Measurements from ENCODE around the gene FMO2.

Gene FMO2, protein sequence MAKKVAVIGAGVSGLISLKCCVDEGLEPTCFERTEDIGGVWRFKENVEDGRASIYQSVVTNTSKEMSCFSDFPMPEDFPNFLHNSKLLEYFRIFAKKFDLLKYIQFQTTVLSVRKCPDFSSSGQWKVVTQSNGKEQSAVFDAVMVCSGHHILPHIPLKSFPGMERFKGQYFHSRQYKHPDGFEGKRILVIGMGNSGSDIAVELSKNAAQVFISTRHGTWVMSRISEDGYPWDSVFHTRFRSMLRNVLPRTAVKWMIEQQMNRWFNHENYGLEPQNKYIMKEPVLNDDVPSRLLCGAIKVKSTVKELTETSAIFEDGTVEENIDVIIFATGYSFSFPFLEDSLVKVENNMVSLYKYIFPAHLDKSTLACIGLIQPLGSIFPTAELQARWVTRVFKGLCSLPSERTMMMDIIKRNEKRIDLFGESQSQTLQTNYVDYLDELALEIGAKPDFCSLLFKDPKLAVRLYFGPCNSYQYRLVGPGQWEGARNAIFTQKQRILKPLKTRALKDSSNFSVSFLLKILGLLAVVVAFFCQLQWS
- long read RNA-seq, result 0 reads

DNA sequence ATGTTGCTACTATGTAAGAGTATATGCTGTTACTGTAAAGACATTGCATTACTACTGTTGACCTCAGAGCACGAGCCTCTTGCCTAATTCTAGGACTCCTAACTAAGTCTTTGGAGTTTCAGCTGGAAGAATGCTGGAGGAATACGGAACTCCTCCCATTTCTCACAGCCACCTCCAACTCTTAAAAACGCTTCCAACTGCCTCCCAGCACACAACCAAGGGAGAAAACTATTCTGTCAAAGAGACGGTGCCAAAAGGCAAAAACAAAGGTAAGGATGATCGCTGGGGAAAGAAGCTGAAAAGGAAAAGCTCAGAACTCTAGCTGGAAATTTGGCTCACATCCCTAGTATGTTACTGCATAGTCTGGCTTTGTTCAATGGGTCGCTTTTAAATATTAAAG is at the start of gene FMO2:
Gene FMO2, plus strand, starts transcription at position 210 of the 400 bp plus-strand sequence. CDS start 414 bp downstream, outside the sequence.
- H3K27me3 ChIP-seq (ENCODE audit: insufficient read depth, poor library complexity, severe bottlenecking), result peaks cover 2% of the 10 kb centered on the region
- no peak within 1 kb of the TSS for H3K4me3 ChIP-seq (replicated peaks; ENCODE audit: insufficient read depth, low read length)
- no peak within 1 kb of the TSS for H3K27ac ChIP-seq (replicated peaks)
- no peak for TF ChIP-seq CTCF (IDR thresholded peaks at IDR 0.05; ENCODE audit: insufficient read depth, low read length)
- no peak for TF ChIP-seq GABPA (IDR thresholded peaks at IDR 0.05; ENCODE audit: low read depth)
- TF ChIP-seq POLR2AphosphoS5 (IDR thresholded peaks at IDR 0.05; ENCODE audit: low read depth), result no peak
- no peak for TF ChIP-seq SPI1 (IDR thresholded peaks at IDR 0.05; ENCODE audit: borderline replicate concordance, low read depth)
- TF ChIP-seq, protein P1, sequence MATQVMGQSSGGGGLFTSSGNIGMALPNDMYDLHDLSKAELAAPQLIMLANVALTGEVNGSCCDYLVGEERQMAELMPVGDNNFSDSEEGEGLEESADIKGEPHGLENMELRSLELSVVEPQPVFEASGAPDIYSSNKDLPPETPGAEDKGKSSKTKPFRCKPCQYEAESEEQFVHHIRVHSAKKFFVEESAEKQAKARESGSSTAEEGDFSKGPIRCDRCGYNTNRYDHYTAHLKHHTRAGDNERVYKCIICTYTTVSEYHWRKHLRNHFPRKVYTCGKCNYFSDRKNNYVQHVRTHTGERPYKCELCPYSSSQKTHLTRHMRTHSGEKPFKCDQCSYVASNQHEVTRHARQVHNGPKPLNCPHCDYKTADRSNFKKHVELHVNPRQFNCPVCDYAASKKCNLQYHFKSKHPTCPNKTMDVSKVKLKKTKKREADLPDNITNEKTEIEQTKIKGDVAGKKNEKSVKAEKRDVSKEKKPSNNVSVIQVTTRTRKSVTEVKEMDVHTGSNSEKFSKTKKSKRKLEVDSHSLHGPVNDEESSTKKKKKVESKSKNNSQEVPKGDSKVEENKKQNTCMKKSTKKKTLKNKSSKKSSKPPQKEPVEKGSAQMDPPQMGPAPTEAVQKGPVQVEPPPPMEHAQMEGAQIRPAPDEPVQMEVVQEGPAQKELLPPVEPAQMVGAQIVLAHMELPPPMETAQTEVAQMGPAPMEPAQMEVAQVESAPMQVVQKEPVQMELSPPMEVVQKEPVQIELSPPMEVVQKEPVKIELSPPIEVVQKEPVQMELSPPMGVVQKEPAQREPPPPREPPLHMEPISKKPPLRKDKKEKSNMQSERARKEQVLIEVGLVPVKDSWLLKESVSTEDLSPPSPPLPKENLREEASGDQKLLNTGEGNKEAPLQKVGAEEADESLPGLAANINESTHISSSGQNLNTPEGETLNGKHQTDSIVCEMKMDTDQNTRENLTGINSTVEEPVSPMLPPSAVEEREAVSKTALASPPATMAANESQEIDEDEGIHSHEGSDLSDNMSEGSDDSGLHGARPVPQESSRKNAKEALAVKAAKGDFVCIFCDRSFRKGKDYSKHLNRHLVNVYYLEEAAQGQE (IDR thresholded peaks at IDR 0.05; ENCODE audit: insufficient replicate concordance, low read depth), result no peak
- DNase-seq (ENCODE audit: low read depth in 1 of 2, low spot score in 1 of 2), result no peak

GRCh38 chr1:171137580-171137979 is 47.5 kb upstream of the FMO2 start:
- DNase-seq (ENCODE audit: low read depth in 1 of 2, low spot score in 1 of 2), result no peak
- Histone ChIP-seq H3K4me3 (replicated peaks; ENCODE audit: insufficient read depth, low read length) (no peak overlapping the region), H3K27me3 (ENCODE audit: insufficient read depth, poor library complexity, severe bottlenecking) (no peaks in the 10 kb centered on the region), H3K27ac (replicated peaks) (no peak overlapping the region)
- TF ChIP-seq SPI1 (IDR thresholded peaks at IDR 0.05; ENCODE audit: borderline replicate concordance, low read depth), result no peak

DNA sequence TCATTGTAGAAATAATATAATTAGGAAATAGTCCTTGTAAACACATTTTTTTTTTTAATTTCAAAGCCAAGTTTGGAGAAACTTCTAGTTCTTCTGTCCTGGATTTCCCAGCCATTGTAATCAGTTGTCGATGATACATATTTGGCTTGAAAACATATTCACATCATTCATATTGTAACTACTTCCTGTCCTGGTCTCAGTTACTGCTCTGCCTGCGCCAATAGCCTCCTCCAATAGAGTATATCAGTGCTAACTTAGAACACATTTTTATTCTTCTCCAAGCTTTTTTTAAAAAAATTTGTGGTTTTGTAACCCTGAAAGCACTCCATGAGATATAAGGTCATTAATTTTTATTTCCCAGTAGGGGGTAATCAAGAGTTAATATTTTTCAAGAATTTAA is 46.1 kb upstream of the FMO2 start:
- TF ChIP-seq POLR2AphosphoS5 (IDR thresholded peaks at IDR 0.05; ENCODE audit: low read depth) (no peak), SPI1 (IDR thresholded peaks at IDR 0.05; ENCODE audit: borderline replicate concordance, low read depth) (no peak), GABPA (IDR thresholded peaks at IDR 0.05; ENCODE audit: low read depth) (no peak), CTCF (IDR thresholded peaks at IDR 0.05; ENCODE audit: insufficient read depth, low read length) (no peak)
- TF ChIP-seq, protein P1 (IDR thresholded peaks at IDR 0.05; ENCODE audit: insufficient replicate concordance, low read depth), result no peak
- no peak overlapping the region for H3K4me3 ChIP-seq (replicated peaks; ENCODE audit: insufficient read depth, low read length)
- no peak for DNase-seq (ENCODE audit: low read depth in 1 of 2, low spot score in 1 of 2)

DNA sequence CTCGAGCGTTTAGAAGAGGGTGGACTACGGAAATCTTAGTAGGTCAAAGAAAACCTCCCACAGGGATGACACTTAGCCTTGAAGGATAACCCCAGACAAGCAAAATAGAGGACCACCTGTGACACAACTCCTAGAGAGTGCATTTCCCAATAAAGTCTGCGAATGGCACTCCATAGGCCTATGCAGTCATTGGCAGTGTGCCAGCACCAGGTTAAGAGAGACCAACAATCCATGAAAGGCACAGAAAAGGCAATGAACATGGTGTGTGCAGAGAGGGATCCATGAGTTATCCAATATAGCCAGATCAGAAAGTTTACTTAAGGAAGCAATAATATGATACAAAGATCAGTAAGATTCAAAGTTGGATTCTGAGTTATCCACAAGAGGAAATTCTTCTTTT is 45.2 kb upstream of the FMO2 start:
- no peak overlapping the region for H3K4me3 ChIP-seq (replicated peaks; ENCODE audit: insufficient read depth, low read length)
- no peak overlapping the region for H3K27ac ChIP-seq (replicated peaks)
- H3K27me3 ChIP-seq (ENCODE audit: insufficient read depth, poor library complexity, severe bottlenecking), result no peaks in the 10 kb centered on the region
- TF ChIP-seq POLR2AphosphoS5 (IDR thresholded peaks at IDR 0.05; ENCODE audit: low read depth), result no peak
- no peak for TF ChIP-seq CTCF (IDR thresholded peaks at IDR 0.05; ENCODE audit: insufficient read depth, low read length)
- TF ChIP-seq SPI1 (IDR thresholded peaks at IDR 0.05; ENCODE audit: borderline replicate concordance, low read depth), result no peak
- no peak for TF ChIP-seq GABPA (IDR thresholded peaks at IDR 0.05; ENCODE audit: low read depth)
- TF ChIP-seq, protein P1 (IDR thresholded peaks at IDR 0.05; ENCODE audit: insufficient replicate concordance, low read depth), result no peak
- no peak for DNase-seq (ENCODE audit: low read depth in 1 of 2, low spot score in 1 of 2)

More for the DNA sequence above, 46.1 kb upstream of the FMO2 start:
- H3K27ac ChIP-seq (replicated peaks), result no peak overlapping the region
- no peaks in the 10 kb centered on the region for H3K27me3 ChIP-seq (ENCODE audit: insufficient read depth, poor library complexity, severe bottlenecking)

Measured in HL-60 (cell line).